HG02588 (cell line): ENCODE data around the gene TAS2R50.
"Not testable (repeated sequence)": the region's sequence is repeated elsewhere in the genome, so short reads cannot be mapped to it uniquely, and the experiment has no call there.

Experiments
- ATAC-seq: cut with Tn5 transposase; IDR thresholded peaks from one replicate; pipeline ENCODE4 v1.9.1; 2021; ENCODE audit warnings: mild to moderate bottlenecking, moderate library complexity; ENCODE audit not compliant: unreplicated experiment

The TAS2R50 gene, protein sequence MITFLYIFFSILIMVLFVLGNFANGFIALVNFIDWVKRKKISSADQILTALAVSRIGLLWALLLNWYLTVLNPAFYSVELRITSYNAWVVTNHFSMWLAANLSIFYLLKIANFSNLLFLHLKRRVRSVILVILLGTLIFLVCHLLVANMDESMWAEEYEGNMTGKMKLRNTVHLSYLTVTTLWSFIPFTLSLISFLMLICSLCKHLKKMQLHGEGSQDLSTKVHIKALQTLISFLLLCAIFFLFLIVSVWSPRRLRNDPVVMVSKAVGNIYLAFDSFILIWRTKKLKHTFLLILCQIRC

DNA sequence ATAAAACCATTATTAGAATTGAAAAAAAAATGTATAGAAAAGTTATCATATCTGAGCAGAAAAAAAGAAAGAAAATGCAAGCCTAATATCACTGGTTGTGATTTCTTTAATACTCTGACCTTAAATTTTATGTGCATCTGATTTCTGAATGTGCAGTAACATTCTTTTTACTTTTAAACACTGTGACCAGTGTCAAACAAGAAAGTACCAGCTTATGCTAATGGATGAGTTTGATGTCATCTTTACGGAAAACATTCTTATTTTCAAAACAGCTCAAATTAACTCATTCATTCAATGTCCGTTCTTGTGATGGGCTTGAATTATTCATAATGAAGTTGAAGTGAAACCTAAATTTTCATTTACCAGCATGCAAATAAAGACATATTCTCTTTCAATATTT is at the start of gene TAS2R50:
TSS of gene TAS2R50 (minus strand) at position 101 of the 400 bp plus-strand sequence. CDS start at position 49, 52 bp downstream.
- no peak for ATAC-seq

DNA sequence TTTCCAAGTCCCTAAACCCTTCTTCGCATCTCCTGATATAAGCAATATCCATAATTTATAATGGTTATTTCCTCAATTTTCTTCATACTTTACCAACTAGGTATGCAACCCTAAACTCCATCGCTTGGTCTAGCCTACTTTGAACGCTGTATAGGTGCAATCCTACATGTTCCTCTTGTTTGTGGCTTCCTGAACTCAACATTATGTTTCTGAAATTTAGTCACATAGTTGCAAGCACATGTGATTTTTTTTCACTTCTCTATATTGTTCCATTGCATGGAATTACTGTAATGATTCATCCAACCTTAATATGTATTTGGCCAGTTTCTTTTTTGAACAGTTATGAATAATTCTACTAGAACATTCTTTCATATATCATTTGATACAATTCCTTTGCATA is 47.2 kb upstream of the TAS2R50 start:
- not testable (repeated sequence) for ATAC-seq

DNA sequence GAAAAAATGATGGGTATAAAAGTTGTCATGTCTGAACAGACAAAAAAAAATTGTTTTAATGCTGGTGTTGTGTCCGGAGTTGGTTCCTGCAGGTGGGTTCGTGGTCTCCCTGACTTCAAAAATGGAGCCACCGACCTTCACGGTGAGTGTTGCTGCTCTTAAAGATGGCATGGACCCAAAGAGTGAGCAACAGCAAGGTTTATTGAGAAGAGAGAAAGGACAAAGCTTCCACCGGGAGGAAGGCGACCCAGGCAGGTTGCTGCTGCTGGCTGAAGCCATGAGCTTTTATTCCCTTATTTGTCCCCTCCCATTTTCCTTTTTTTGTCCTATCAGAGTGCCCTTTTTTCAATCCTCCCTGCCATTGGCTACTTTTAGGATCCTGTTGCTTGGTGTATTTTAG is 44.6 kb upstream of the TAS2R50 start, which contains the start of gene TAS2R31:
TSS of gene TAS2R31 (minus strand) at position 101 of the 400 bp plus-strand sequence. CDS start at position 29, 72 bp downstream.
- no peak for ATAC-seq

GRCh38 chr12:11026118-11026517 is 39.4 kb upstream of the TAS2R50 start:
- ATAC-seq = no peak

DNA sequence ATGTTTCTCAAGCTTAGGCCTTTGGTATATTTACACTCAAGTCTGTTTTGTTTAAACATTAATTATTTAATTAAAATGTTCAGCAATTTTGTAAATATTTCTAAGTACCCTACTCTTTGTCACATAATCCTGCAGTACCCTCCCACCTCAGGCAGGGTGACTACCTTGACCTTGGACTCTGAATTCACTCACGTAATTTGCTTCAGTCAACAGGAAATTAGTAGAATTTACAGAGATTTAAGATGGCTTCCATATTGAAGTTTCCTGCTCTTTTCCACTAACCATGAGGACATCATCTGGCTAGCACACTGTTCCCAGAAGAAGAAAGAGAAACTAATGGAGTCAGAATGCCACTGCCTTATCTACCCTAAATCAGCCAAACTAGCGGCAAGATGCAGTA is 36.7 kb upstream of the TAS2R50 start:
- ATAC-seq = no peak

DNA sequence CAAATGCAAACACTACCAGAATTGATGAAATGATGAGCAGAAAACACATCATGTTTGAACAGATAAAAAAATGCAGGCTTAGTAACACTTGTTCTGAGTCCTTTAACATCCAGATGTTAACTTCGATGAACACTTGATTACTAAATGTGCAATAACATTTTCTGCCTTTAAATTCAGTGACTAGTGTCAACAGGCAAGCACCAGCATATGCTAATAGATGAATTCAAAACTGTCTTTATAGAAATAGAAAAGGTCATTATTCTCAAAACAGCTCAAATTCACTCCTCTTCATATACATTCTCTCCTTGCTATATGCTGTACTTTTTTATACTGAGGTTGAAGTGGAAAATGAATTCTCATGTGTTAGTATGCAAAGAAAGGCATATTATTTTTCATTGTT is 35.8 kb upstream of the TAS2R50 start, which contains the start of gene TAS2R19:
TSS of gene TAS2R19 (minus strand) at position 101 of the 400 bp plus-strand sequence. CDS start at position 52, 49 bp downstream.
- no peak for ATAC-seq

GRCh38 chr12:11016937-11017336 is 30.2 kb upstream of the TAS2R50 start:
- ATAC-seq = no peak

DNA sequence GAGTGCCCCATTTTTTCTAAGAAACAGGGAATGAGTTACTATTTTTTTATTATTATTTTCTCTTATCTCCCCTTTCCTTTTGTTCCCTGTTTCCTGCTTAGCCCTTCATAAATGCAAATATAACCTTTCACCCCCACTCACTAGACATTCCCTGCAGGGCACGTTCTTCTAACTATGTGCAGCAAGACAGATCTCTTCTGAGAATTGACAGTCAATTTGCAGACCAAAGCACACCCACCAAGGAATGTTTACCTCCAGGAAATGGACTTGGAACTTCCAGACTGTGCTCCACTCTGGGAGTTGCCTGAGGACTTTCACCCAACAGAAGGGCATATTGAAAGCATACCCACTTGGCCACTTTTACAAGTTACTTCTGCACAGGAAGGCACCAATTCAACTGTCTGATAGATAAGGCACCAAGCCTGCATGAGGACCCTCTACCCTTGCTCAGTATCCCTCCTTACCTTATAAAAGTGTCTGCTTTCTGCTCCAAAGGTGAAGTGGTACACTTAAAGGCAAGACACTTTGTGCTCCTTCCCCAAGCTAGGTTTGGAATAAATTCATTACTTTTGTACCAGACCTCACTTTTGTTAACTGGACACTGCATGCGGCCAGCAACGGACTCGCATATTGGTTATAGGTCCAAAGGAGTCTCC is 29.2 kb upstream of the TAS2R50 start:
- no peak for ATAC-seq

GRCh38 chr12:11014234-11014633 is 27.5 kb upstream of the TAS2R50 start:
- no peak for ATAC-seq

- no peak for ATAC-seq
These were observed 20.9 kb upstream of the TAS2R50 start for GRCh38 chr12:11007608-11008007.

GRCh38 chr12:10998204-10998603 is 11.5 kb upstream of the TAS2R50 start, which contains the start of gene TAS2R20:
Gene TAS2R20, minus strand, starts transcription at chr12:10998304. Its CDS starts 429 bp downstream, at chr12:10997875.
- no peak for ATAC-seq

DNA sequence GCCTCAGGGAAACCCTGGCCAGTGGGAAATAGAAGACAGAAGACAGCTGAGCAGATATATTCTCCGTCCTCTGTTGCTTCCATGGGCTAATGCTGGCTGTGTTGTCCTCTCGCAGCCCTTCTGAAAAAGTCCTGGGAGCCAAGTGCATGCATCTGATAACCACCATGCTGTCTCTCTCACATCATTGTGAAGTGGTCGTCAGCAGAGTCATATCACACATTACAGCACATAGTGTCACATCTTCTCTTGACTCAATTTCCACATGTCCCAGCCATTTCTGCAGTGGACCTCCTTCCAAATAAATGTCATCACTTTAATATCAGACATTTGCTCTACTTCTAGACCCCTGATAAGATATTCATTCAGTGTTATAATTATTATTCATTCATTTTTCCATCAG is 7.6 kb upstream of the TAS2R50 start:
- ATAC-seq = no peak

- no peak for ATAC-seq
These were observed 2.4 kb upstream of the TAS2R50 start for GRCh38 chr12:10989107-10989506.

- ATAC-seq = no peak
These were observed 4.5 kb downstream of the TAS2R50 start for GRCh38 chr12:10982244-10982643.

- ATAC-seq = no peak
These were observed 11.7 kb downstream of the TAS2R50 start for GRCh38 chr12:10974965-10975364.

GRCh38 chr12:10968765-10969456 is 17.8 kb downstream of the TAS2R50 start:
- ATAC-seq = no peak

DNA sequence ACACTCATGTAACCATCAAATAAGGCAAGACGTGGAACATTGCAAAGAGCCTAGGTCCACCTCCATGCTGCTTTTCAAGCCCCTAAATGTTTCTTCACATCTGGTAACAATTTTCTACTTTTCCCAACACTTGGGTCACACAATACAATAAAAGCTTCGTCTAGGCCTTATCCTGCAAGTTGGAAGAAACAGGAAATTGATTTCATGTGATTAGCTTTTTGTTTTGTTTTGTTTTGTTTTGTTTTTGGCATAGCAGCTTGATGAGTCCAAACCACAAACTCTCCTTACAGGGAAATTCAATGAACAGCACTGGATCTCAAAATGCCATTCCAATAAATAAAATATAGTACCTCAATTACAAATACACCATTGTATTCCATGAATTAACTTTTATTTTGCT is 19.3 kb downstream of the TAS2R50 start:
- ATAC-seq = no peak

DNA sequence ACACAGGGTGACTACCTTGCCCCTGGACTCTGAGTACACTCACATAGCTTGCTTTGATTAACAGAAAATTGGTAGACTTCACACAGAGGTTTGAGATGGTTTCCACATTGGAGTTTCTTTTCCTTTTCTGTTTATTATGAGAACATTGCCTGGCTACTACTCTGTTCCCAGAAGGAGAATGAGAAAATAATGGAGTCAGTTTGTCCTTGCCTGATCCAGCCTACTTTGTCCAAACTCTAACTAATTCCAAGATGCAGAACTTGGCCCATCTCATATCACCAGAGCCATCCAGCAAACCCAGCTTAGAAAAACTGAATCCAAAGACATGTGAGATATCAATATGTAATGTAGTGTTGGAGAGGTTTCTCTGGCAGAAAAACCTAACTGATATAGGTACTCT is 20.4 kb downstream of the TAS2R50 start:
- ATAC-seq = no peak

DNA sequence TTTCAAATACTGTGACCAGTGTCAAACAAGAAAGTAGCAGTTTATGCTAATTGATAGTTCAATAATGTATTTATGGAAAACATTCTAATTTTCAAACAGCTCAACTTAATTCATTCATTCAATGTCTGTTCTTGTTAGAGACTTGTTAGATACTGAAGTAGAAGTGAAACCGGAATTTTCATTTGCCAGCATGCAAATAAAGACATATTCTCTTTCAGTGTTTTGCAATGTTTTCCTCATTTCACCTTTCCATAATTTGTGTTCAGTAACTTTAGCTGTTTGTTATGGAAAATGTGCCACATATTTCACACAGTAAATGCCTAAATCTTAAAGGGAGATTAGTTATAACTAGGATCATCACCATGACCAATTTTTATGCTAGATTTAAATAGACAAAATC is 21.2 kb downstream of the TAS2R50 start:
- no peak for ATAC-seq

DNA sequence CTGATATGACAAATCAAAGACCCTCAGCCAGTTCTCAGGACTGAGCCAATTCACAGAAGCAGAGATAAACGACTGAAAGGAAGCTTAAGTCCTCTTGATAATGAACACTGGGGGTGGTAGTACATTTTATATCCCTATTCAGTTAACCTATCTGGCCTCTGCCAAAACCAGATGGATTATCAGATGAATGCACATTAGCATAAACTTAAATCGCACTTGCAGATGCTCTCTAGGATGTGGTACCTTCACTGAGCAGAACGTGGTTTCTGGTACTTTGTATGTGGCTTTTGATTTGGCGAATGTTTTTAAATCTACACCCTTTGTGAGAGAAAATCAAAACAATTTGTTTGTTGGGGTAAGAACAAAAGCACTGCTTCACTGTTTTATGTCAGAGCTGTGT is 26.5 kb downstream of the TAS2R50 start:
- ATAC-seq = no peak

GRCh38 chr12:10959804-10960203 is 26.9 kb downstream of the TAS2R50 start:
- ATAC-seq = no peak

- ATAC-seq = no peak
These were observed 29.0 kb downstream of the TAS2R50 start for GRCh38 chr12:10957741-10958140.
